Stimulated activated CD4-positive, alpha-beta T cell treated with anti-CD3 and anti-CD28 coated beads, Interleukin-2, amount 100 ng/mL, for 48 hours (primary cell): Measurements from ENCODE around the gene HIP1.
"Not testable (repeated sequence)": the region's sequence is repeated elsewhere in the genome, so short reads cannot be mapped to it uniquely, and the experiment has no call there.

Experiments used
- DNase-seq, 2 donors: peaks; one replicate each; pipeline ENCODE4 v3.0.0-alpha.2; 2020

The HIP1 gene

DNA sequence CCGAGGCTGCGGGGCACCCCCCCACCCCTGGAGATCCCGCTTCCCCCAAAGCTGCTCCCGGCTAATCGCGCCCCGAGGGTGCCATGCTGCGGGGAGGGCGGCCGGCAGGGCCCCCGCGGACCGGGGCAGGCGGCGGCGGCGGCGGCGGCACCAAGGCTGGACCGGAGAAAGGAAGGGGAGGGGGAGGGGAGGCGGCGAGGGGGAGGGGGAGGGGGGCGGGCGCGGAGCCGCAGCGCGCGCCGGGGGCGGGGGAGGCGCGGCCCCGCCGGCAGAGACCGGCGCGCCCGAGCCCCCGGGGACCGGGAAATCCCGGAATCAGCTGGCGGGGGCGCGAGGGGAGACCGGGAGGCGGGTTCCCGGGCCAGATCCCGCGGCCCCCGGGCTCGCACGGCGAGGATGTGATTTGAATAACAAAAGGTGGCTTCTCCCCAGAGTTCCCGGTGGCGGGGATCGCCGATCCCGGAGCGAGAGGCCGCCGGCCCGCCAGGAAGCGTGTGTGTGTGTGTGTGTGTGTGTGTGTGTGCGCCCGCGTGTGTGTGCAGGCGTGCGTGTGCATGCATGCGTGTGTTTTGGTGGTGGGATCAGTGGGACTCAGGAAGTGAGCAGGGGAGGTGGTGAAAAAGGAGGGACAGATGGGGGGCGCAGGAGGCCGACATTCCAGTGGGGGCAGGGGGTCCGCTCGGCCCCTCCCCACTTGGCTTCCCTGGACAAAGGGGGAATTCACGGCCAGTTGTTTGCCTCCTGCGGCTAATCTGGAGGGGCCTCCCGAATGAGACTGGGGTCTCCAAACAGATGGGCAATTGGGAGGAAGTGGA is 99.5 kb downstream of the HIP1 start:
- peak in 1 of 2 donors; percentile 30 for DNase-seq

DNA sequence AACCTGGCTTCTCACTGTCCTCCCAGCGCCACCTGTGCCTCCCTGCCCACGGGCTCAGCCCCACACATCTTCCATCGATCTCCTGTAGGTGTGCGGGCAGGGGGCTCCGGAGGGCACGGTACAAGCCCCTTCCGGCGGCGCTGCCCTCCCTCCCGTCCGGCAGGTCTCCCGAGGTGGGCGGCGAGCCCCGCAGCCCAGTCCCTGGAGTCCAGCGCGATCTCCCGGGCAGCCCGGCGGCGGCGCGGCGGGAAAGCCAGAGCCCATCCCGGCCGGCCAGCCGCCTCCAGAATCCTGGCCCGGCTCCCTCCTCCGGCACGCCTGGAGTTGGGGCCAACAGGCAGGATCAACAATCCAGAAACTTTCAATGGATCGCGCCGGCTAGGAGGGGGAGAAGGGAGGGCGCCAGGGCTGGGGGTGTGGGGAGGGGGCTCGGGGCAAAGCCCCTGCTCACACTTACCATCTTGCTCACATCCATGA is 100.1 kb downstream of the HIP1 start:
- DNase-seq: no peak

DNA sequence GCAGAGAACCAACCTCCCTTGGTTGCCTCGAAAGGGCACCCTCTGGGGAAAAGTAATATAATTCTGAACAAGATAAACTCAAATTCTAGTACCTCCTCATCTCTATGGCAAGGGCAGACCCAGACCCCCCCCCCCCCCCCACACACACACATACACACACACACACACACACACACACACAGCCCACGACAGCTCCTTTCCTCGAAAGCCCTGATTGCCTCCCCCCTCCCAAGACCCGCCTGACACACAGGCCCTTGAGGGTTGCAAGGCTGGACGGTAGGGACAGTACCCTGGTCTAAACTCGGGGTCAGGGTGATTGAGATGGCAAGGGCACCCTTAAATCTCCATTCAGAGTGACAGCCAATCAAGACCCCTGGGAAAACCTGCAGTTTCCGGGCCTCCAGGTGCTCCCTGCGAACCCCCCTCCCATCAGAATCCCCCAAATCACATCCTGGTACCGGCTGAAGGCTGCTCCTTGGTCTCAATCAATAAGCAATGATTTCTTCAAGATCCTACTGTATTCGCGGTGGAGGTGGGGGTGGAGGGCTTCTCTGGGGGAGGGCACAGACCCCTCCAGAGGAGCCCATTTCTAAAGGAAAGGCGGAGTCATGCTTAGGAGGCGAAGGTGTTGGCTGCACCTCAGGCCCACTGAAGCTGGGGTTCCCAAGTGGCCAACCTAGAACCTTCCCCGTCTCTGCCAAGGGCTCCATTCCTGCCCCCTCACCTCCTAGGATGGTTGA is 100.7 kb downstream of the HIP1 start:
- DNase-seq: no peak

DNA sequence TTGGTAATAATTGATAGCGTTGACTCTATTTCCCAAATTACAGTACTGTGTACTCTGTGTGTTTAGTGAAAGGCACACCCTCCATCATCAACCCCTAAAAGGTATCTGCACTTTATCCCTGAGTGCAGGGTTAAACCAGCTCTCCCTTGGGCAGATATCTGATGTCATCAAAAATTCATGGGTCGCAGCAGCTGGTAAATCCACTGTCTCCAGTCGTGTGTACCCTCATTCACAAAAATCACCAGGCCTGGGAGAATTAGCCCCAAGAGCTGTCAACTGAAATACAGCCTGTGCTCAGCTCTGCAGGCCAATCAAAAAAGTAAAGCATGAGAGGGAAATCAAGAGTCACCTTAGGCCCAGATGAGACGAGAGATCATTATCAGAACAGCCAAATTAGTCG is 103.7 kb downstream of the HIP1 start:
- DNase-seq: no peak

DNA sequence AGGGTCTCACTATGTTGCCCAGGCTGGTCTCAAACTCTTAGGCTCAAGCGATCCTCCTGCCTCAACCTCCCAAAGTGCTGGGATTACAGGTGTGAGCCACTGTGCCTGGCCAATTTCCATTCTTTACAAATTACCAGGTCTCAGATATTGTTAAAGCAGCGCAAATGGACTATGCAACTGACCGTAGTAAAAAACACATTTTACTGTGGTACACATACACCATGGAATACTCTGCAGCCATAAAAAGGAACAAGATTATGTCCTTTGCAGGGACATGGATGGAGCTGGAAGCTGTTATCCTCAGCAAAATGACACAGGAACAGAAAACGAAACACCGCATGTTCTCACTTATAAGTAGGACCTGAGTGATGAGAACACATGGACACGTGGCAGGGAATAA is 106.2 kb downstream of the HIP1 start:
- not testable (repeated sequence) for DNase-seq

DNA sequence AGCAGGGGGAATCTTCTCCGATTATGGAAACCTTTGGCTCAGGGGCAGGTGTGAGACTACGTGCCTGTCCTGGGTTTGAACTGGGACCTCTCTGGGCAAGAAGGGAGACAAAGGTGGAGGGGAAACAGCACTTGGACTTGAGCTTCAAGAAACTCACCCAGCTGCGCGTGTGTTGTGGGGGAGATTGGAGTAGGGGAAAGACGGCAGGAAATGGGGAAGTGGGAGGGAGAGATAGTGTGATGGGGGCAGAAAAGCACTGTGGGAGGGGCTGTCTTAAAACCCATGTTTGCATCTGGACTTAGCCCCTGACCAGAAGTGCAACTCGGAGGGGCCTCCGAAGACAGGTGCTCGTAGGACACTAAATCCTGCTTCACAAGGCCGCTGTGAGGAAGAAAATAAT is 107.0 kb downstream of the HIP1 start:
- no peak for DNase-seq

DNA sequence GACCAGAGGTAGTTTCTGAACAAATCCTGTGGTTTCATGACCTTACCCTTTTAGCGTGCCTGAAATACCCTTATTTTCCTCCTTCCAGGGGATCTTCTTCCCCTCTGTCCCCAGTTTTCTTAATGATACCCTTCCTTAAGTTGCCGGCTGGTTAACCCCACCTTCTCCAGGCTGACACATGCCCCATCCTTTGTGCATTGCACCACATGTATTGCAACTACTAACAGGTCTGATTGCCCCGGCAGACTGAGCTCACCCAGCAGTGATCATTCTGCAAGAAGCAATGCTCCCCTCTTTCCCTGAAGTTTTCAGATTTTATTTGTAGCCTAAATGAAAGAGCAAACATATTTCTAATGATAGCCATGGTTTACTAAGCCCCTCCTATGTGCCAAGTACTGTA is 108.2 kb downstream of the HIP1 start:
- no peak for DNase-seq

DNA sequence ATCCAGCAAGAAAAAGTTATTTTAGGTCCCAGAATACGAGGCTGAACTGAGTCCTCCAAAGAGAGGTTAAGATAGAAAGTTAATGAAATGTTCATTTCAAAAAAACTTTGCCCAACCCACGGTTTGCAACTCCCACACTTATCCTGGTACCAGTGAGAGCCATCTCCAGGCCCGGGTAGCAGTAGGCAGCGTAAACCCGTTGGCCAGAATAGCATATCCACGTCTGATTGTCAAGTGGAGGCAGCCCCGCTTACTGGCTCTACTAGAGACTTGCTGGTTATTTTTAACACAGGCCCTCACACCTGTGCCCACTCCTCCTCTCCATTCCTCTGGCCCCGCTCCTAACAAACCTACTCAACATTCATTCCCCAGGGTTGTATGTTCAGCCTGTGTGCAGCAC is 109.7 kb downstream of the HIP1 start:
- no peak for DNase-seq

DNA sequence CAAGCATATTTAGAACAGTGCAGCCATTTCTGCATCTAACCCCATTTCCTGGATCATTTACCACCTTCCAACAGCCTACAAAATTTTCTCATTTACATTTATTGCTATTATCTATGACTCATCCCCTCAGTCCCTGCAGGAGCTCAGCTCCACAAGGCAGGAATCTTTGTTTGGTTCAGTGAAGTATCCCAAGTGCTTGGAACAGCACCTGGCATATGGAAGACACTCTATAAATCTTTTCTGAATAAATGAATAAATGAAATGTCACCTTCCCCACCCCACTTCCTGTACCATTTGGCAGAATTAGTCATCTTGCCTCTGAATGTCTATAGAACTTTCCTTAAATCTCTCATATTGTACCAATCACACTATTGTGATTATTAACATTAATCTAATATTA is 110.7 kb downstream of the HIP1 start:
- no peak for DNase-seq

DNA sequence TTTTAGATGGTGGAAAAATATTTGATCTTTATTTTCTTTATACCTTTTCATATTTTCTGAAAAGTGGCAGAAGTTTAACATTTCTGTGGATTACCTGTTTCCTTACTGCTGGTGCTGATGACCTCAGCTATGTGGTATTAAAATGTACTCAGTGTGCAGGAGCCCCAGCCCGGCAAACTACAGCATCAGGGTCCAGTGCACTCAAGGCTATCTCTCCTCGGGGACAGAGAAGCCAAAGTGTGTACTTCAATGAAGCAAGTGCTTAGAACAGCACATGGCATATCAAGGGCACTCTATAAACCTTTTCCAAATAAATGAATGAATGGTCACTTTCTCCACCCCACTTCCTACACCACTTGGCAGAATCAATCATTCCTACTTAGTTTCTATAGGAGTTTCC is 111.8 kb downstream of the HIP1 start:
- DNase-seq: no peak

DNA sequence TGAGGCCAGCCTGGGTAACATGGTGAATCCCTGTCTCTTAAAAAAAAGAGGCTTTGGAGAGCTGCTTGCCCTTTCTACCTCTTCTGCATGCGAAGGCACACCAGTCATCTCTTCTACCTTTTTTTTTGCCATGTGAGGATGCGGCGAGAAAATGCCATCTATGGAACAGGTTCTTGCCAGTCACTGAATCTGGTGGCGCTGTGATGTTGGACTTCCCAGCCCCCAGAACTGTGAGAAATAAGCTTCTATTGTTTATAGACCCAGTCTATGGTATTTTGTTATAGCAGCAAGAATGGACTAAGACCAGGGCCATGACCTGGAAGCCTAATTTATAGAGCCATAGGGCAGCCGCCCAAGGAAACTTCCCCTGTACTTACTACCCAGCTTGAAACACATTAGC is 112.9 kb downstream of the HIP1 start:
- no peak for DNase-seq

DNA sequence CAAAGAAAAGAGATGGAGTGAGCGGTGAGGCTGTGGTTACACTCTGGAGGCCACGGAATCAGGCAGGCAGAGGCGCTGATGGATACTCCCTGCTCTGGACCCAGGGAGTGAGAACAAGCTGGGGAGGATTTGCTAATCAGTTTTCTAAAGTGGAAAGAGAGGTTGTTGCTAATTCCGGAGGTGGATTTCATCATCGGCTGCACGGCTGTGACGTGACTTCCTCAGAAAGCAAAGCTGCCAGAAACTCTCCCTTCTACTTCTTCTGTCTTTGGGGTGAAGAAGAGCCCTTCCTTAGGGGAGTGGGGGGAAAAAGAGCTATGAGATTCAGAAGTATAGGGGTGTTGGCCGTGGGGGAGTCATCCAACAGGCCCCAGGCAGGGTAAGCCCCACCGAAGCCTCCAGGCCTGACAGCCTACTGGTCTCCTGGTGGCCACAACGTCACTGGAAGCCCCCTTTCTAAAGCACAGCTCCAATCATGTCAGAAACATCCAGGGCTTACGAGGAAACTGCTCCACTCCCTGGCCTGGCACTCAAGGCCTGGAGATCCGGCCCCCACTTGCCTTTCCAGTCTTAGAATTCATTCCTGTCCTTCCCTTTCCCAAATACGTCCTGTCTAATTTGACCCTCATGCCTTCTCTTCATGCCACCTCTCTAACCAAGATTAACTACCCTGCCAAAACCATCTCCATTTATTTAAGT is 114.5 kb downstream of the HIP1 start:
- no peak for DNase-seq

DNA sequence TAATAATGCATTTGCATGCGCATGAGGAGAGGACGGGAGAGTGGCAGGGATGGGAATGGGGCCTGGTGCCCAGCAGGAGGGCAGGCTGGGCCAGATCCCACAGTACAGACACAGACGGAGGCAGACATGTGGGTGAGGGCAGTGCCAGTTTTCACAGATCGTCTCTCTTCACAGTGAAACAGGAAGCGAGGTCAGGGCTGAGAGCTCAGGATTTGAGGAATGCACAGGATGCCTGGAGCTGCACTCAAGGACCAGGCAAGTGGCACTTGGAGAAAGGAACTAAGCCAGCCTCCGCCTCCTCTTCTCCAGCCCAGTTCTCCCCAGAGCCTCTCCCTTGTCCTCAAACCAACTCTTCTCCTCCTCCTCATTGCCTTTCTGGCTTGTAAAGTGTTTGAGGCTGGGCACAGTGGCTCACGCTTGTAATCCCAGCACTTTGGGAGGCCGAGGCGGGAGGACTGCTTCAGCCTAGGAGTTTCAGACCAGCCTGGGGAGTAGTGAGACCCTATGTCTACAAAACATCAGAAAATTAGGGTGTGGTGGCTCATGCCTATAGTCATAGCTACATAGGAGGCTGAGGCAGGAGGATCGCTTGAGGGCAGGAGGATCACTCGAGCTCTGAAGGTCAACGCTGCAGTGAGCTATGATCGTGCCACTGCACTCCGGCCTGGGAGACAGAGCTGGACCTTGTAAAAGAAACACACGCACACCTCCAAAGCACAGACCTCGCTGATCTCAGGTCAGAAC is 115.2 kb downstream of the HIP1 start:
- DNase-seq: no peak

DNA sequence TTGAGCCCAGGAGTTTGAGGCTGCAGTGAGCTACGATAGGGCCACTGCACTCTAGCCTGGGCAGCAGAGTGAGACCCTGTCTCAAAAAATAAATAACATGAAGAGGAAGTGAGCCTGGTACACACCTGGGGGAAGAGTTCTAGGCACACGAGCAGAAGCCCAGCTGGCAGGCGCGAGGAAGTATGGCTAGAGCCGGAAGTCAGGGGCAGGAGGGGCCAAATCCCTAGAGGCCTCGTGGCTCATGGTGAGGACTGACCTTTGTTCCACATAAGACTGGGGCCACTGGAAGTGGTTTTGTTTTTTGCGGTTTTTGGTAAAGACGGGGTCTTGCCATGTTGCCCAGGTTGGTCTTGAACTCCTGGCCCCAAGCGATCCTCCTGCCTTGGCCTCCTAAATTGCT is 117.6 kb downstream of the HIP1 start:
- DNase-seq: no peak

DNA sequence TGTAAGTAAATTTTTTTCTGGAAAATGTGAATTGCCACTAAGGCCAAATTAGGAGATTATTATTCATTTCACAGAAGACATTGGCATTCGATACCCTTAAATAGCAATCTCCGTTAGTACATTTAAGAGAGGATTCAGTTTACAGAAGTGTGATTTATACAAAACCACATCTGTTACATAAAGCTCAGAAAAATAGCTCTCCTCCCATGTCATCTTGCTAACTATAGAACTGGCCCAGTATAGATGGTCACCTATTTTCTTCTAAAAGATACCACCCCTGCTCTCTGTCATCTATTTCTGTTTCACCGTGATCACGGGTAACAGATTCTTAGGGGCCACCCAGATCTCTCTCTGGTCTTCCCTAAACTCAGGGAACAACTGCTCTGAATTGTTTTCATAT is 119.1 kb downstream of the HIP1 start:
- DNase-seq: no peak

DNA sequence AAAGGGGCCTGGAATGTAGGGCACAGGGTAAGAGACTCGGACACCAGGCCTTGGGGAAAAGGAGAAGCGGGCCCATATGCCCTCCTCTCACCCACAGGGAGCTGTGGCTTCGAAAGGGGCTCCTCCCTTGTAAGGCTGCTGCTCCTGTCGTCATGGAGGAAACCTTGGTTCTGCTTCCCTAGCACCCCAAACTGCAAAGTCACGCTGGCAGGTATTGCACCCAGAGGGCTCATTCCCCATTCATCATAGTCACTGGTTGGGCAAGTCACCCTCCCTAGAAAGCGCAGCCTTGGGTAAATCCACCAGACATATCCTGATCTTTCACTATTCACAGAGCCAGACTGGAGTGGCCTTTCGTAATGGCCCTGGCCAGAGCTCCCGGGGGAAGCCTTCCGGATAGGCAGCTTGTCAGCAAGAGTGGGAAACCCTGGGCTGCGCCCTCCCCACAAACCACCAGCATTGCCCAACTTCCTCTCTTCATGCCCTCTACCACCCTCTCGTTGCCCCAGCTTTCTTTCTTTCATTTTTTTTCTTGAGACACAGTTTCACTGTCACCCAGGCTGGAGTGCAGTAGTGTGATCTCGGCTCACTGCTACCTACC is 121.0 kb downstream of the HIP1 start:
- DNase-seq: peak in 1 of 2 donors; percentile 25

DNA sequence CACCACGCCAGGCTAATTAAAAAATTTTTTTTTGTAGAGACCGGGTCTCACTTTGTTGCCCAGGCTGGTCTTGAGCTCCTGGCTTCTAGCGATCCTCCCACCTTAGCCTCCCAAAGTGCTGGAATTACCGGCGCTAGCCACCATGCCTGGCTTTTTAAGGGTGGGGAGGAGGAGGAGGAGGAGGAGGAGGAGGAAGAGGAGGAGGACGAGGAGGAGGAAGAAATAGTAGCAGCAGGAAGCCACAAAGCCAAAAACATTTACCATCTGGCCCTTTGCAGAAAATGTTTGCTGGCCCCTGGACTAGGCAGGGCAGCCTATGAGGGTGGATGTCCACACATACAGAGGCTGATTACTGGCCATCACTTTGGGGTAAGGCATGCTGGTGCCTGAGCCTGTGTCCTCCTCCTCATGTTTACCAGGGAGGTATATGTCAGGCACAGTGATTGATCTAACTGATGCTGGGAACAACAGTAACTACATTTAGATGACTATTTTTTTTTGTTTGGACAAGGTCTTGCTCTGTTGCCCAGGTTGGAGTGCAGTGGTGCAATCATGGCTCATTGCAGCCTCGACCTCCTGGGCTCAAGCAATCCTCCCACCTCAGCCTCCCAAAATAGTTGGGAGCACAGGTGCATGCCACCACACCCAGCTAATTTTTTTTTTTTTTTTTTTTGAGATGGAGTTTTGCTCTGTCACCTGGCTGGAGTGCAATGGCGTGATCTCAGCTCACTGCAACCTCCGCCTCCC is 122.1 kb downstream of the HIP1 start:
- DNase-seq: no peak

DNA sequence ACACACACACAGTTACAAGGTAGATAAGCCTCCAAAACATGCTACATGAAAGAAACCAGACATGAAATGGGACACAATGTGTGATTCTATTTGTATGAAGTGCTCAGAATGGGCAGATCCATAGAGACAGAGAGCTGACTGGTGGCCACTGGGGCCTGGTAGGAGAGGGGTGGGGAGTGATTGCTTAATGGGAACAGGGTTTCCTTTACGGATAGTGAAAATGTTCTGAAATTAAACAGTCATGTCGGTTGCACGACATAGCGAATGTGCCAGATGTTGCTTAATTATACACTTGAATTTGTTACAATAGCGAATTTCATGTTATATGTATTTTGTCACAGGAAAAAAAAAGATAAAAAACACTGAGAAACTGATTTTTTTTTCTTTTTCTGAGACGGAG is 124.3 kb downstream of the HIP1 start:
- no peak for DNase-seq

DNA sequence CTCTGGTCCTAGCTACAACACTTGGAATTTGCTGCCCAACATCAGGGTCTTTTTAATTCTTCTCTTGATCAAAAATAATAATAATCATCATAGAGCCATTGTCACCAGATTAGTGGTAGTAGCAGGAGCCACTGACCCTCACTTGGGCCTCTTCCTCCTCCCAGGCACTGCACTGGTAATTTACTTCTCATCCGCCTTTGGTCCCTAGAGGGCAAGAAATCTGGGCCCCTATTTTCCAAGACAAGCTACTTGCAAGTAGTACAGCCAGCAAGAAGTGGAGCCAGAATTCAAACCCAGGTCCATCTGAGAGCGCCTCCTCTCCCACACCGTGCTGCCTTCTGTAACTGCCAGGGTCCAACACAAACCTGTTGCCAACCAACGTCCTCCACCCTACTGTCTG is 125.4 kb downstream of the HIP1 start:
- DNase-seq: no peak

DNA sequence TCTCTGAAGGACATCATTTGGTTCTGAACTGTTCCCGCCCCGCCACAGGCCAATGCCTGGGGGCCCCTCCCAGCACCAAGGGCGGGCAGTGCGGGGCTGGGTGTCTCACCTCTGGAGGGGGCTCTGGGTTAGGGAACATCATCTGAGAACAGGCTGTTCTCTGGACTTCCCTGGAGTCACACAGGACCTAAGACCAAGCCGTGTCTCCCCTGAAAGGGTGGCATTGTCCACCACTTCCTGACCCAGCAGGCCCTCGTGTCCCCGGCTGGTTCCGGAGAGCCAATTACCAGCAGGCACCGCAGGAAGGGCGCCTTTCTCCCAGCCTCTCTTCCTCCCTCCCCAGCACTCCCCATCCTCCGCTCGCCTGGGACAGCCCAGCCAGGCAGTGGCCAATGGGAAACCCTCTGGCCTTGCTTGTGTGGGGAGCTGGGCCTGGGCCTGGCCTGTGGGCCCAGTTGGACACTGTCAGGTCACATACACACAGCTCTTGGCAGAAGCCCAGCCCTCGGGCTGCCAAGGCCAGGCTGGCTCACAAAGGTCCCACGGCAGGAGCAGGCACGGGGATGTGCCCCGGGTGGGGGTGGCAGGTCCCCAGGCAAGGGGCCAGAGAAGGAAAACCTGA is 127.1 kb downstream of the HIP1 start:
- DNase-seq: no peak

DNA sequence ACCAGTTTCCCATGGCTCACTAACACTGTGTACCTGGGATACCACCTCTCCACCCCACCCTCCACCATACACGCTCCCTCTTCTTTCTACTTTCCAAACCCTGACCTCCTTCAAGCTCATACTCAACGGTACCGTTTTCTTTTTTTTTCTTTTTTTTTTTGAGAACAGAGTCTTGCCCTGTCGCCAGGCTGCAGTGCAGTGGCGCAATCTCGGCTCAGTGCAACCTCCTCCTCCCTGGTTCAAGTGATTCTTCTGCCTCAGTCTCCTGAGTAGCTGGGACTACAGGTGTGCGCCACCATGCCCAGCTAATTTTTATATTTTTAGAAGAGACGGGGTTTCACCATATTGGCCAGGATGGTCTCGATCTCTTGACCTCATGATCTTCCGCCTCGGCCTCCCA is 129.3 kb downstream of the HIP1 start:
- not testable (repeated sequence) for DNase-seq
